Tibial artery (tissue), 4 donors: ENCODE results near the gene KRTAP19-6.
"Not testable (repeated sequence)": the region's sequence is repeated elsewhere in the genome, so short reads cannot be mapped to it uniquely, and the experiment has no call there.

Experiments used
- DNase-seq, 2 donors: peaks; one replicate each; pipeline ENCODE4 v3.0.0-alpha.2; 2019
- H3K27ac ChIP-seq, 2 donors: fragments of 200-600 bp; sonication (generic) in 1 of 2; 1 replicate in 1 of 2; 2 replicates in 1 of 2; pipeline ENCODE4 v1.5.1; 2018 to 2019; ENCODE audit warnings: mild to moderate bottlenecking in 1 of 2
- H3K27me3 ChIP-seq, 2 donors: fragments of 200-600 bp; sonication (generic) in 1 of 2; one replicate each; pipeline versions ENCODE4 v1.5.1 to v1.6.0; 2016 to 2019
- H3K36me3 ChIP-seq, 3 donors: fragments of 200-600 bp; sonication (generic) in 2 of 3; one replicate each; pipeline ENCODE4 v1.5.1; 2016 to 2019; ENCODE audit warnings: mild to moderate bottlenecking in 2 of 3
- H3K4me1 ChIP-seq, 4 donors: fragments of 200-600 bp; sonication (generic) in 2 of 4; 1 replicate in 3 of 4; 2 replicates in 1 of 4; pipeline ENCODE4 v1.5.1; 2016 to 2019
- H3K4me3 ChIP-seq, 2 donors: fragments of 200-600 bp; sonication (generic) in 1 of 2; 1 replicate in 1 of 2; 2 replicates in 1 of 2; pipeline ENCODE4 v1.5.1; 2018 to 2019; ENCODE audit warnings: mild to moderate bottlenecking in 2 of 2
- H3K9me3 ChIP-seq, 3 donors: fragments of 200-600 bp; sonication (generic) in 1 of 3; one replicate each; pipeline ENCODE4 v1.5.1; 2016 to 2019
- intact Hi-C: fragments of 100-400 bp; cut with DNase I; formaldehyde crosslinking; loops from one replicate; pipeline ENCODE4 v1.15.0; 2023; ENCODE audit warnings: low total_unique reads
- TF ChIP-seq, protein P1 (sequence below), 2 experiments: fragments of 200-600 bp in 1 of 2; fragments of 450-650 bp in 1 of 2; IDR thresholded peaks; one replicate each; pipeline ENCODE4 v1.5.1; 2017 to 2019; ENCODE audit warnings: antibody characterized with exemption in 2 of 2, mild to moderate bottlenecking in 1 of 2, moderate library complexity in 1 of 2

The KRTAP19-6 gene

DNA sequence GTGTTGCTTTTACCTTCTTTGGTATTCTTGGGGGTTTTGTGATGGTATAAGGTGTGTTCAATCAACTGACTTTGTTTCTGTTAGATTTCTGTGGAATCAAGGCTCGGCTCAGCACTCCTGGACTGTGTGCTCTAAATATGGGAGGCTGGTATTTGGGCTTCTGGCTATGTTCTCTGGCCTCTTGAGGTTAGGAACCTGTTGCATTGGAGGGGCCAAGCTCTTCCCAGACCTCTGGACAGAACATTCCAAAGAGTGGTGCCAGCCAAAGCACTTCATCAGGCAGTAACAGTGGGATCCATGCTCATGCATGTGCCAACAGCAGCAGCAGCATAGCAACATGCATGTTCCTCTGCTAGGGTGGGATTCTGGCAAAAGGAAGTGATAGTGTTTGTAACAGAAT is 11.1 kb upstream of the KRTAP19-6 start:
- H3K4me3 ChIP-seq = no peak overlapping the region
- TF ChIP-seq, protein P1, sequence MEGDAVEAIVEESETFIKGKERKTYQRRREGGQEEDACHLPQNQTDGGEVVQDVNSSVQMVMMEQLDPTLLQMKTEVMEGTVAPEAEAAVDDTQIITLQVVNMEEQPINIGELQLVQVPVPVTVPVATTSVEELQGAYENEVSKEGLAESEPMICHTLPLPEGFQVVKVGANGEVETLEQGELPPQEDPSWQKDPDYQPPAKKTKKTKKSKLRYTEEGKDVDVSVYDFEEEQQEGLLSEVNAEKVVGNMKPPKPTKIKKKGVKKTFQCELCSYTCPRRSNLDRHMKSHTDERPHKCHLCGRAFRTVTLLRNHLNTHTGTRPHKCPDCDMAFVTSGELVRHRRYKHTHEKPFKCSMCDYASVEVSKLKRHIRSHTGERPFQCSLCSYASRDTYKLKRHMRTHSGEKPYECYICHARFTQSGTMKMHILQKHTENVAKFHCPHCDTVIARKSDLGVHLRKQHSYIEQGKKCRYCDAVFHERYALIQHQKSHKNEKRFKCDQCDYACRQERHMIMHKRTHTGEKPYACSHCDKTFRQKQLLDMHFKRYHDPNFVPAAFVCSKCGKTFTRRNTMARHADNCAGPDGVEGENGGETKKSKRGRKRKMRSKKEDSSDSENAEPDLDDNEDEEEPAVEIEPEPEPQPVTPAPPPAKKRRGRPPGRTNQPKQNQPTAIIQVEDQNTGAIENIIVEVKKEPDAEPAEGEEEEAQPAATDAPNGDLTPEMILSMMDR (IDR thresholded peaks at IDR 0.05) = no peak
- no peak for DNase-seq
- no peaks in the 10 kb centered on the region for H3K27me3 ChIP-seq
- H3K36me3 ChIP-seq = no peaks in the 10 kb centered on the region
- intact Hi-C loops = no loop called here
- no peak overlapping the region for H3K27ac ChIP-seq
- no peaks in the 10 kb centered on the region for H3K4me1 ChIP-seq
- no peaks in the 10 kb centered on the region for H3K9me3 ChIP-seq

DNA sequence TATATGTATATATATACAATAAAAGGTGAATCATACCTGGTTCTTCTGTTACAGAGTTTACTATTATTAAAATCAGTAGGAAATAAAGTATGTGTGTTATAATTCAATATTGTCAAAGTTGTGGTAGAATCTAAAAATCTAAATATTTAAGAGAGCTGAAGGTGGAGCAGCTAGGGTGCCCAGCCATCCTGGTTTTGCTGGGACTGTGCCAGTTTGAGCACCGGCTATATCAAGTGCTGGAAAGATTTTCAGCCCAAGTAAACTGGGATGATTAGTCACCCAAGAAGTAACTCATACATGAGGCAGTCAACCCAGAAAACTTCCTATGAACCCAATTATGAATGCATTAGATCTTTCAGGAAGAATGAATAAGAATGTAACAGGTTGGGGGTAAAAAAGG is 22.8 kb downstream of the KRTAP19-6 start:
- TF ChIP-seq, protein P1 (IDR thresholded peaks at IDR 0.05) = no peak
- intact Hi-C loops = no loop called here
- no peak for DNase-seq
- no peaks in the 10 kb centered on the region for H3K4me1 ChIP-seq
- no peak overlapping the region for H3K4me3 ChIP-seq
- H3K9me3 ChIP-seq = no peaks in the 10 kb centered on the region
- no peak overlapping the region for H3K27ac ChIP-seq
- no peaks in the 10 kb centered on the region for H3K27me3 ChIP-seq
- no peaks in the 10 kb centered on the region for H3K36me3 ChIP-seq

DNA sequence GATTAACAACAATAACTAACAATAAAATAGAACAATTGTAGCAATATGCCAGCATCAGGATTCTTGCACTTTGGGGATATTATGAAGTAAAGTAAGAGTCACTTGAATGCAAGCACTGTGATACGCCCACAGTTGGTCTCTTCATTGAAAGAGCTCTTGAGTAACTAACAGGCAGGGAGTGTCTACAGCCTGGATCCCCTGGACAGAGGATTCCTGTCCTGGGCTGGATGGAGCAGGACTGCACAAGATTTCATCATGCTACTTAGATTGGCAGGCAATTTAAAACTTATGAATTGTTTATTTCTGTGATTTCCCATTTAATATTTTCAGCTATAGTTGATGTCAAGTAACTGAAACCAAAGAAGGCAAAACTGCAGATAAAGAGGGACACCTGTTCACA is 26.0 kb downstream of the KRTAP19-6 start:
- Histone ChIP-seq H3K36me3 (no peaks in the 10 kb centered on the region), H3K27me3 (no peaks in the 10 kb centered on the region), H3K4me3 (no peak overlapping the region), H3K27ac (no peak overlapping the region), H3K4me1 (no peaks in the 10 kb centered on the region), H3K9me3 (no peaks in the 10 kb centered on the region)
- intact Hi-C loops = no loop called here
- DNase-seq = no peak
- TF ChIP-seq, protein P1 (IDR thresholded peaks at IDR 0.05) = no peak

DNA sequence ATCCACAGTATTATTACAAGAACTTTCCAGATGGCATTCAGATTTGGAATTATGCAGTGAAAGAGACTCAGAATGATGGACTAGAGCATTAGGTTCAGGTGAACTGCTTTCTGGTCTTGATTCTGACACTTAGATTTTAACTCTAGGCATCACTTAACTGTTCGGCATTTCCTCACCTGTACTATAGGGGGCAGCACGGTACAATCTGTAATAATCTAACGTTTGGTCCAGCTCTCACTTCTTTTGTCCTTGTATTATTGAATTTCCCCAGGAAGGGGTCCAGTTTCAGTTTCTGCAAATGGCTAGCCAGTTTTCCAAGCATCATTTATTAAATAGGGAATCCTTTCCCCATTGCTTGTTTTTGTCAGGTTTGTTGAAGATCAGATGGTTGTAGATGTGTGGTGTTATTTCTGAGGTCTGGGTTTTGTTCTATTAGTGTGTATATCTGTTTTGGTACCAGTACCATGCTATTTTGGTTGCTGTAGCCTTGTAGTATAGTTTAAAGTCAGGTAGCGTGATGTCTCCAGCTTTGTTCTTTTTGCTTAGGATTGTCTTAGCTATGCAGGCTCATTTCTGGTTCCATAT is 36.0 kb downstream of the KRTAP19-6 start:
- H3K4me1 ChIP-seq, DNase-seq, H3K9me3 ChIP-seq, H3K27me3 ChIP-seq, H3K27ac ChIP-seq, intact Hi-C loops, H3K36me3 ChIP-seq, H3K4me3 ChIP-seq: not testable (repeated sequence)

GRCh38 chr21:30502041-30502440 is 39.6 kb downstream of the KRTAP19-6 start, which contains the start of gene KRTAP19-5:
Gene KRTAP19-5 (minus strand): TSS chr21:30502141. CDS start chr21:30502090, 51 bp downstream.
- TF ChIP-seq, protein P1 (IDR thresholded peaks at IDR 0.05) = no peak
- H3K36me3 ChIP-seq = no peaks in the 10 kb centered on the region
- no peak within 1 kb of the TSS for H3K4me3 ChIP-seq
- DNase-seq = no peak
- H3K27me3 ChIP-seq = no peaks in the 10 kb centered on the region
- H3K27ac ChIP-seq = no peak within 1 kb of the TSS
- intact Hi-C loops = no loop called here
- no peaks in the 10 kb centered on the region for H3K4me1 ChIP-seq
- no peaks in the 10 kb centered on the region for H3K9me3 ChIP-seq

- H3K4me3 ChIP-seq = no peak within 1 kb of the TSS
Measured at GRCh38 chr21:30497065-30497464, 44.6 kb downstream of the KRTAP19-6 start, which contains the start of gene KRTAP19-4. Gene KRTAP19-4 (minus strand): TSS chr21:30497165. CDS start chr21:30497110, 55 bp downstream.

More at GRCh38 chr21:30497065-30497464, 44.6 kb downstream of the KRTAP19-6 start, which contains the start of gene KRTAP19-4:
- Histone ChIP-seq H3K27me3 (no peaks in the 10 kb centered on the region), H3K27ac (no peak within 1 kb of the TSS), H3K4me1 (no peaks in the 10 kb centered on the region), H3K9me3 (no peaks in the 10 kb centered on the region), H3K36me3 (no peaks in the 10 kb centered on the region)
- intact Hi-C loops = no loop called here
- DNase-seq = no peak
- TF ChIP-seq, protein P1 (IDR thresholded peaks at IDR 0.05) = no peak
